MM.1S (cell line): ENCODE measurements around the gene ADGRL3.

ENCODE experiments used
- DNase-seq: peaks from one replicate; pipeline ENCODE4 v3.0.0-alpha.2; 2015
- H2AFZ ChIP-seq: fragments of 300-600 bp; sonication (generic); 2 replicates; pipeline ENCODE4 v1.6.0; 2016; ENCODE audit warnings: antibody characterized with exemption, low read length
- H3F3A ChIP-seq: fragments of 300-600 bp; sonication (generic); 2 replicates; pipeline ENCODE4 v1.6.1; 2016; ENCODE audit warnings: mild to moderate bottlenecking, antibody characterized with exemption, low read length, moderate library complexity, mixed read lengths; ENCODE audit not compliant: insufficient read depth
- H3K27ac ChIP-seq: fragments of 300-600 bp; sonication (generic); 2 replicates; pipeline ENCODE4 v1.5.1; 2016; ENCODE audit warnings: mild to moderate bottlenecking, low read length
- H3K27me3 ChIP-seq: fragments of 300-600 bp; sonication (generic); replicated peaks from 2 replicates; pipeline ENCODE4 v1.6.0; 2016; ENCODE audit warnings: low read length; ENCODE audit not compliant: insufficient read depth
- H3K36me3 ChIP-seq: fragments of 300-600 bp; sonication (generic); replicated peaks from 2 replicates; pipeline ENCODE4 v1.6.1; 2016; ENCODE audit warnings: mild to moderate bottlenecking, low read length, mixed read lengths; ENCODE audit not compliant: insufficient read depth
- H3K4me1 ChIP-seq: fragments of 300-600 bp; sonication (generic); 2 replicates; pipeline ENCODE4 v1.6.1; 2016; ENCODE audit warnings: low read length, mixed read lengths
- H3K4me2 ChIP-seq: fragments of 300-600 bp; sonication (generic); 2 replicates; pipeline ENCODE4 v1.6.0; 2016; ENCODE audit warnings: low read depth, low read length
- H3K4me3 ChIP-seq: fragments of 300-600 bp; sonication (generic); 2 replicates; pipeline ENCODE4 v1.5.1; 2016; ENCODE audit warnings: low read length, mixed read lengths
- H3K79me2 ChIP-seq: fragments of 300-600 bp; sonication (generic); 2 replicates; pipeline ENCODE4 v1.6.1; 2016; ENCODE audit warnings: mixed run types, low read length, mixed read lengths
- H3K9ac ChIP-seq: fragments of 300-600 bp; sonication (generic); 2 replicates; pipeline ENCODE4 v1.6.1; 2016; ENCODE audit warnings: low read length, mixed read lengths
- H3K9me2 ChIP-seq: fragments of 300-600 bp; sonication (generic); replicated peaks from 2 replicates; pipeline ENCODE4 v1.6.1; 2016; ENCODE audit warnings: mild to moderate bottlenecking, low read length, mixed read lengths; ENCODE audit not compliant: insufficient read depth
- H3K9me3 ChIP-seq: fragments of 300-600 bp; sonication (generic); replicated peaks from 2 replicates; pipeline ENCODE4 v1.6.1; 2016; ENCODE audit warnings: mild to moderate bottlenecking, low read length, mixed read lengths; ENCODE audit not compliant: insufficient read depth
- H4K20me1 ChIP-seq: fragments of 300-600 bp; sonication (generic); 2 replicates; pipeline ENCODE4 v1.6.1; 2016; ENCODE audit warnings: mild to moderate bottlenecking, low read length, moderate library complexity, mixed read lengths; ENCODE audit not compliant: insufficient read depth
- EZH2 ChIP-seq: fragments of 300-600 bp; sonication (generic); optimal IDR thresholded peaks from 2 replicates; pipeline ENCODE3; 2017; ENCODE audit warnings: low read depth, mild to moderate bottlenecking, antibody characterized with exemption, low read length, mixed read lengths
- EZH2phosphoT487 ChIP-seq: fragments of 300-600 bp; sonication (generic); IDR thresholded peaks from 2 replicates; pipeline ENCODE4 v1.6.1; 2018; ENCODE audit warnings: antibody characterized with exemption, low read length
- TF ChIP-seq, protein P1 (sequence below): fragments of 300-600 bp; sonication (generic); IDR thresholded peaks from 2 replicates; pipeline ENCODE4 v1.5.1; 2016; ENCODE audit warnings: antibody characterized with exemption, low read length, mixed read lengths

ADGRL3 gene

GRCh38 chr4:61162116-61162515 is 38.0 kb upstream of the ADGRL3 start:
- Histone ChIP-seq H3K27me3 (no peaks in the 10 kb centered on the region), H3F3A (no peaks in the 10 kb centered on the region), H3K9me2 (no peaks in the 10 kb centered on the region), H3K36me3 (no peaks in the 10 kb centered on the region), H3K4me3 (no peak overlapping the region), H3K4me1 (no peaks in the 10 kb centered on the region), H3K27ac (no peak overlapping the region), H3K9me3 (no peaks in the 10 kb centered on the region), H3K9ac (no peak overlapping the region), H2AFZ (no peak overlapping the region), H3K79me2 (no peaks in the 10 kb centered on the region), H4K20me1 (no peaks in the 10 kb centered on the region), H3K4me2 (no peak overlapping the region)
- no peak for TF ChIP-seq EZH2phosphoT487
- no peak for TF ChIP-seq EZH2
- TF ChIP-seq, protein P1, sequence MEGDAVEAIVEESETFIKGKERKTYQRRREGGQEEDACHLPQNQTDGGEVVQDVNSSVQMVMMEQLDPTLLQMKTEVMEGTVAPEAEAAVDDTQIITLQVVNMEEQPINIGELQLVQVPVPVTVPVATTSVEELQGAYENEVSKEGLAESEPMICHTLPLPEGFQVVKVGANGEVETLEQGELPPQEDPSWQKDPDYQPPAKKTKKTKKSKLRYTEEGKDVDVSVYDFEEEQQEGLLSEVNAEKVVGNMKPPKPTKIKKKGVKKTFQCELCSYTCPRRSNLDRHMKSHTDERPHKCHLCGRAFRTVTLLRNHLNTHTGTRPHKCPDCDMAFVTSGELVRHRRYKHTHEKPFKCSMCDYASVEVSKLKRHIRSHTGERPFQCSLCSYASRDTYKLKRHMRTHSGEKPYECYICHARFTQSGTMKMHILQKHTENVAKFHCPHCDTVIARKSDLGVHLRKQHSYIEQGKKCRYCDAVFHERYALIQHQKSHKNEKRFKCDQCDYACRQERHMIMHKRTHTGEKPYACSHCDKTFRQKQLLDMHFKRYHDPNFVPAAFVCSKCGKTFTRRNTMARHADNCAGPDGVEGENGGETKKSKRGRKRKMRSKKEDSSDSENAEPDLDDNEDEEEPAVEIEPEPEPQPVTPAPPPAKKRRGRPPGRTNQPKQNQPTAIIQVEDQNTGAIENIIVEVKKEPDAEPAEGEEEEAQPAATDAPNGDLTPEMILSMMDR, result no peak
- no peak for DNase-seq

DNA sequence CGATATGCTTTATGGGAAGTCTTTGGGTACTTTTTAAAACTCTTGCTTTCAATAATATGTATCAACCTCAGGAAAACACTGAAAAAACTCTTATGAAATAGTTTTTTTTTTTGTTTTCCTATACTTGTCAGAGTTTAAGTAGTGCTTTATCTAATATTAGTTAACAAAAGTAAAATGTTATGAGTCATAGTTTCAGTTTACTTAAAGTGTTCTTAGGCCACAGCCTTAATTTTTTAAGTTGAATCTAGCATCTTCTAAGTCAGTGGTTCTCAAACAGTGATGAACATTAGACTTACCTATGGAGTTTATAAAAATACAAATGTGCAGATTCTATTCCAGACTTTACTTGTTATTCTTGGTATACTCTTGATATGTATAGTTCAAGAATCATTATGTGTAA is 26.3 kb upstream of the ADGRL3 start:
- no peak overlapping the region for H3K4me3 ChIP-seq
- no peaks in the 10 kb centered on the region for H3K9me2 ChIP-seq
- H3K9ac ChIP-seq, result no peak overlapping the region
- no peaks in the 10 kb centered on the region for H3K9me3 ChIP-seq
- no peaks in the 10 kb centered on the region for H3K79me2 ChIP-seq
- no peak overlapping the region for H3K27ac ChIP-seq
- no peak for DNase-seq
- no peak overlapping the region for H3K4me2 ChIP-seq
- H4K20me1 ChIP-seq, result no peaks in the 10 kb centered on the region
- no peak overlapping the region for H2AFZ ChIP-seq
- H3F3A ChIP-seq, result no peaks in the 10 kb centered on the region
- H3K4me1 ChIP-seq, result no peaks in the 10 kb centered on the region
- no peaks in the 10 kb centered on the region for H3K36me3 ChIP-seq
- H3K27me3 ChIP-seq, result no peaks in the 10 kb centered on the region
- TF ChIP-seq, protein P1, result no peak
- TF ChIP-seq EZH2, result no peak
- no peak for TF ChIP-seq EZH2phosphoT487

DNA sequence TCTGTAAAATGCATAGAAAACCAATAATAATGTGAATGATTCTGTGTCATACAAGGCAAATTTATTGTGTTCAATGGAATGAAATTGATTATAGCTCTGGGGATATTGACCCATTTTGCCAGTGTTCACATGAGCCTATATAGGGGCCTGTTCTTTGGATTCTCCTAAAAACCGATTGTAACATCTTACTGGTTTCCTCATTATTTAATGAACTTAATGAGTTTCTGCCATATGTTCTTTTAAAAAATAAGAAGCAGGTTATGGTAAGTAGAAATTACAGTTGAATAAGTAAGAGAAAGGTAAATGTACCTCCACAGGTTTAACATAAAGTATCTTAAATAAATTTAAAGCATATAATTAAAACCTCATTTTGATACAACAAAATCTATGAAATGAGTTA is 24.6 kb upstream of the ADGRL3 start:
- DNase-seq, result no peak
- TF ChIP-seq EZH2 (no peak), EZH2phosphoT487 (no peak)
- TF ChIP-seq, protein P1, result no peak
- H3K9ac ChIP-seq, result no peak overlapping the region

More for the DNA sequence above, 24.6 kb upstream of the ADGRL3 start:
- no peaks in the 10 kb centered on the region for H3K9me3 ChIP-seq
- H3K4me3 ChIP-seq, result no peak overlapping the region
- H3K79me2 ChIP-seq, result no peaks in the 10 kb centered on the region
- H3K9me2 ChIP-seq, result no peaks in the 10 kb centered on the region
- no peak overlapping the region for H3K27ac ChIP-seq
- H3K27me3 ChIP-seq, result no peaks in the 10 kb centered on the region
- H3K4me2 ChIP-seq, result no peak overlapping the region
- no peak overlapping the region for H2AFZ ChIP-seq
- no peaks in the 10 kb centered on the region for H3K36me3 ChIP-seq
- H3K4me1 ChIP-seq, result no peaks in the 10 kb centered on the region
- H3F3A ChIP-seq, result no peaks in the 10 kb centered on the region
- H4K20me1 ChIP-seq, result no peaks in the 10 kb centered on the region
